PFSK-1 (cell line): Measurements from ENCODE around the gene DPM2.

Experiments used
- FOXP2 ChIP-seq: optimal IDR thresholded peaks from 2 replicates; pipeline ENCODE3; 2011; ENCODE audit warnings: borderline replicate concordance, control low read depth, inconsistent platforms; ENCODE audit not compliant: insufficient read depth; ENCODE audit errors: extremely low read length, extremely low read depth
- POLR2AphosphoS5 ChIP-seq: IDR thresholded peaks from 2 replicates; pipeline ENCODE4 v1.6.1; 2012; ENCODE audit warnings: low read depth, mild to moderate bottlenecking, control low read depth, low read length, moderate library complexity
- TAF1 ChIP-seq: IDR thresholded peaks from 2 replicates; pipeline ENCODE4 v1.6.1; 2012; ENCODE audit warnings: low read length, control low read depth, borderline replicate concordance; ENCODE audit not compliant: insufficient read depth
- TF ChIP-seq, protein P1 (sequence below), 2 experiments: IDR thresholded peaks; 2 replicates each; pipeline versions ENCODE4 v1.6.1 to v1.8.0; 2011 to 2012; ENCODE audit warnings: low read depth in 2 of 2, low read length in 2 of 2, control low read depth in 1 of 2, inconsistent platforms in 1 of 2, mild to moderate bottlenecking in 1 of 2, moderate library complexity in 1 of 2; ENCODE audit not compliant: insufficient read depth in 1 of 2

DNA sequence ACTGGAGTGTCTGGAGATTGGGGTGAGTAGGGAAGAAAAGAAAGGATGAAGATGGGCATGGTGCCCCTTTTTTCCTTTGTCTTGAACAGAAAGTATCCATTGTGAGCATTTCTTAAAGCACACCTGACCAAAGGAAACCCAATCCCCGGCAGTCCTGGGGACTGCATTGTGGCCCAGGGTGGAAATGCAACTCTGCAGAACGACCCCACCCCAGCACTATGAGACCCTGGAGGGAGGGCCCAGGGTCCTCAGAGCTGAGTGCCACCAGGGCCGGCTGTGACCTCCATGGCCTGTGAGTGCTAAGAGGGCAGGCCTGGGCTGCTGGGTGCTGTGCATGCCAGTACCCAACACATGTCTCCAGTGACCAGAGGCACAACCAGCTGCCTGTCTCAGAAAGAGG is 24.6 kb upstream of the DPM2 start:
- no peak for TF ChIP-seq TAF1
- TF ChIP-seq, protein P1, sequence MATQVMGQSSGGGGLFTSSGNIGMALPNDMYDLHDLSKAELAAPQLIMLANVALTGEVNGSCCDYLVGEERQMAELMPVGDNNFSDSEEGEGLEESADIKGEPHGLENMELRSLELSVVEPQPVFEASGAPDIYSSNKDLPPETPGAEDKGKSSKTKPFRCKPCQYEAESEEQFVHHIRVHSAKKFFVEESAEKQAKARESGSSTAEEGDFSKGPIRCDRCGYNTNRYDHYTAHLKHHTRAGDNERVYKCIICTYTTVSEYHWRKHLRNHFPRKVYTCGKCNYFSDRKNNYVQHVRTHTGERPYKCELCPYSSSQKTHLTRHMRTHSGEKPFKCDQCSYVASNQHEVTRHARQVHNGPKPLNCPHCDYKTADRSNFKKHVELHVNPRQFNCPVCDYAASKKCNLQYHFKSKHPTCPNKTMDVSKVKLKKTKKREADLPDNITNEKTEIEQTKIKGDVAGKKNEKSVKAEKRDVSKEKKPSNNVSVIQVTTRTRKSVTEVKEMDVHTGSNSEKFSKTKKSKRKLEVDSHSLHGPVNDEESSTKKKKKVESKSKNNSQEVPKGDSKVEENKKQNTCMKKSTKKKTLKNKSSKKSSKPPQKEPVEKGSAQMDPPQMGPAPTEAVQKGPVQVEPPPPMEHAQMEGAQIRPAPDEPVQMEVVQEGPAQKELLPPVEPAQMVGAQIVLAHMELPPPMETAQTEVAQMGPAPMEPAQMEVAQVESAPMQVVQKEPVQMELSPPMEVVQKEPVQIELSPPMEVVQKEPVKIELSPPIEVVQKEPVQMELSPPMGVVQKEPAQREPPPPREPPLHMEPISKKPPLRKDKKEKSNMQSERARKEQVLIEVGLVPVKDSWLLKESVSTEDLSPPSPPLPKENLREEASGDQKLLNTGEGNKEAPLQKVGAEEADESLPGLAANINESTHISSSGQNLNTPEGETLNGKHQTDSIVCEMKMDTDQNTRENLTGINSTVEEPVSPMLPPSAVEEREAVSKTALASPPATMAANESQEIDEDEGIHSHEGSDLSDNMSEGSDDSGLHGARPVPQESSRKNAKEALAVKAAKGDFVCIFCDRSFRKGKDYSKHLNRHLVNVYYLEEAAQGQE (IDR thresholded peaks at IDR 0.05; ENCODE audit: insufficient read depth in 1 of 2, low read depth in 2 of 2, low read length in 2 of 2), result no peak
- no peak for TF ChIP-seq POLR2AphosphoS5
- no peak for TF ChIP-seq FOXP2
